Skin epidermis (tissue), 12 donors: Measurements from ENCODE around the gene RSU1.
A peak's percentile ranks its signal among the peaks of the same experiment; 100 is the strongest.
"Not testable (repeated sequence)": the region's sequence is repeated elsewhere in the genome, so short reads cannot be mapped to it uniquely, and the experiment has no call there.

Experiments
- H3K27ac ChIP-seq, 21 experiments: fragments of 200-600 bp; sonication (generic) in 11 of 21; one replicate each; pipeline ENCODE4 v1.5.0; 2020; ENCODE audit warnings: mild to moderate bottlenecking in 3 of 21, inconsistent platforms in 2 of 21, moderate library complexity in 2 of 21
- H3K4me3 ChIP-seq, 7 experiments: fragments of 200-600 bp; sonication (generic) in 2 of 7; one replicate each; pipeline ENCODE4 v1.5.0; 2020; ENCODE audit warnings: inconsistent platforms in 2 of 7, mild to moderate bottlenecking in 2 of 7, moderate library complexity in 1 of 7

RSU1 gene

DNA sequence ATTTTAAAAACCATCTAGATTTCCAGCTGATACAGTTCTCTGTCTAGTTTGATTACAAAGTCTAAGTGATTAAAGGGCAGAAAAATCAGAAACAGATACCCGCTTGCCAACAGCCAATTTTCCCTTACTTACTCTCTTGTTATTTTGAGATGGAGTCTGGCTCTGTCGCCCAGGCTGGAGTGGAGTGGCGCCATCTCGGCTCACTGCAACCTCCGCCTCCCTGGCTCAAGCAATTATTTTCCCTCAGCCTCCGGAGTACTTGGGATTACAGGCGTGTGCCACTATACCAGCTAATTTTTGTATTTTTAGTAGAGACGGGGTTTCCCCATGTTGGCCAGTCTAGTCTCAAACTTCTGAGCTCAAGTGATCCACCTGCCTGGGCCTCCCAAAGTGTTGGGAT, 10.2 kb upstream of the RSU1 start:
- H3K4me3 ChIP-seq, result not testable (repeated sequence)
- peak overlapping the region in 1 of 21 experiments; percentile 43 for H3K27ac ChIP-seq

DNA sequence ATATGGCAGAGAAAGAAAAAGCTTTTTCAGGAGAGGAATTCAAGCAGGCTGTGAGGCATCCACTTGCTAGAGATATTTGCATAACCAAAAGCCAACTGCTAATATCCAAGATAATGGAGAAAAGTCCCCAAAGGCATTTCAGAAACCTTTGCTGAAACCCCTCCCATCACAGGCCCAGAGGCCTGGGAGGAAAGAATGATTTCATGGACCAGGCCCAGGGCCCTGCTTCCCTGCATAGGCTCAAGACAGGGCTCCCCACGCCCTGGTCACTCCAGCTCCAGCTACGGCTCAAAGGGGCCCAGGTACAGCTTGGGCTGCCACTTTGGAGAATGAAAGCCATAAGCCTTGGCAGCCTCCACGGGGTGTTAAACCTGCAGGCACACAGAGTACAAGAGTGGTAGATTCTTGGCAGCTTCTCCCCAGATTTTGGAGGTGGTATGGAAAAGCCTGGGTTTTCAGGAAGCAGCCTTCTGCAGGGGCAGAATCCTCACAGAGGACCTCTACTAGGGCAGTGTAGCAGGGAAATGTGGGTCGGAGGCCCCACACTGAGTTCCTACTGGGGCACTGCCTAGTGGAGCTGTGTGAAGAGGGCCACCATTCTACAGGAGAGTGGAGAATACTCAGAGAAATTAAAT, 5.6 kb upstream of the RSU1 start:
- Histone ChIP-seq H3K4me3 (no peak overlapping the region), H3K27ac (no peak overlapping the region)

DNA sequence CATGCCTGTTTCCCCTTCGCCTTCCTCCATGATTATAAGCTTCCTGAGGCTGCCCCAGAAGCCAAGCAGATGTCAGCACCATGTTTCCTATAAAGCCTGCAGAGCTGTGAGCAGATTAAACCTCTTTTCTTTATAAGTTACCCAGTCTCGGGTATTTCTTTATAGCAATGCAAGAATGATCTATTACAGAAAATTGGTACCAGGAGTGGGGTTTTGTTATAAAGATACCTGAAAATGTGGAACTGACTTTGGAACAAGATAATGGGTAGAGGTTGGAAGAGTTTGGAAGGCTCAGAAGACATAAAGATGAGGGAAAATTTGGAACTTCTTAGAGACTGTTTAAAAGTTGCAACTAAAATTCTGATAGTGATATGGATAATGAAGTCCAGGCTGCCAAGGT, 4.8 kb upstream of the RSU1 start:
- Histone ChIP-seq H3K27ac (no peak overlapping the region), H3K4me3 (no peak overlapping the region)

DNA sequence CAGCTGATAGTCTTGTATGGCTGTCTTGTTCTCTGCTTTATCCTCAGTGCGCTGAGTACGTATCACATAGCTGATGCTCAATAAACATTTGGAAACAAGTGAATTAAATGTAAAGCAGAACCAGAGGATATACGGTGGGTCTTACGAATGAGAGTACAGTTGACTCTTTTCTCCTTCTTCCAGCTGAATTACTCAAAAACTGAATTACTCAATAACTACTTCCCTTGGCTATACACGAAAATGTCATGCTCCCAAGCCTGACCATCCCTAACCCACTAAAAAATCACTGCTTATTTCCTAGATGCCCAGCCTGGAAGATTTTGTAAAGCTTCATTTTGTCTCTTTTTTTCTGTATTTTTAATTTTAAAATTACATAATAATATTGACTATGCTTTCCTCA, 3.2 kb upstream of the RSU1 start:
- Histone ChIP-seq H3K27ac (no peak overlapping the region), H3K4me3 (no peak overlapping the region)

DNA sequence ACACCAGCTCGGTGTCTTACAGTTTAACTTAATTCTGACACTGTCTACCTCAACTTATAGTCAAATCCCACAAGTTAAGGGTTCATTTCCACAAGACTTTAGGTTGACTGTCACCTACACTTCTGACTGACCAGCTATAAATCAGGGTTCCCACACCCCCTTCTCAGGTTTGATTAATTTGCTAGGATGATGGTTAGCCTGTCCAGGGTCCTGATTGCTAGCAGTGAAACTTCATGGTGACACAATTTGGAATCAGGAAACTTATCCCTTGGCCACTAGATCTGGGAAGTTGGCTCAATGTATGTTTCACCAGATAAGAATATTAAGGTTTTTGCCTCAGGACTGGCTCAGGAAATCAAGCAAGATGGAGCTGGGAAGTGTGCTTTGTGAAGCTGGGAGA, 2.8 kb upstream of the RSU1 start:
- no peak overlapping the region for H3K4me3 ChIP-seq
- no peak overlapping the region for H3K27ac ChIP-seq

DNA sequence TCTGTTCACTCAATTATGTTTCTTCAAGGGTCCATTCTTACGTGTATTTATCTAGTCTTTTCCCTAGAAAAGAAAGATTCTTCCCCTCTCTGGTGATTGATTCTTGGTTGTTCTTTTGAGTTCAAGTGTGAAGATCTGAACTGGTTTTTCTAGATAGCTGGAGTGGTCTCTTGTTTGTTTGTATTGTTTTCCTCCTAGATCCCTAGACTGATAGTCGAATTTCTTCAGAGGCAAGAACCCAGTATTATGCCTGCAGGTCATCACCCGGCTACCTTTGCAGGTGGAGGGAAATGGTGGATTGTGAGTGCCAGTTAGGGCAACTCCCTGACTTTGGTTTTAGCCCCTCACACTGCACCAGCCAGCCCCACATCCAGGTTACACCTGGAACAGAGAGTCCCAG, 2.2 kb upstream of the RSU1 start:
- Histone ChIP-seq H3K4me3 (no peak overlapping the region), H3K27ac (peak overlapping the region in 1 of 21 experiments; percentile 87)

DNA sequence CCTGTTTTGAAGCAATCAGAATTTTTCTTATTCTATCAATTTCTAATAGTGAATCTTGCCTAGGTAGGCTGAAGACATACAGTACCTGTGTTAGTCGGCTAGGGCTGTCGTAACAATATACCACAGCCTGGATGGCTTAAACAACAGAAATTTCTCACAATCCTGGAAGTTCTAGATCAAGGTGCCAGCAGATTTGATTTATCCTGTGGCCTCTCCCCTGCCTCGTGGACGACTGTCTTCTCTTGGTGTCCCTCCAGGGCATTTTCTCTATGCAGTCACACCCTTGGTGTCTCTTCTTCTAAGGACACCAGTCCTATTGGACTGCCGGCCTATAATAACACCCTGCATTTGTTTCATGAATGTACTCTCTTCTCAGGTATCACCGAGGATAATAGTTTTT, 1.8 kb upstream of the RSU1 start:
- Histone ChIP-seq H3K27ac (peak overlapping the region in 1 of 21 experiments; percentile 87), H3K4me3 (no peak overlapping the region)

DNA sequence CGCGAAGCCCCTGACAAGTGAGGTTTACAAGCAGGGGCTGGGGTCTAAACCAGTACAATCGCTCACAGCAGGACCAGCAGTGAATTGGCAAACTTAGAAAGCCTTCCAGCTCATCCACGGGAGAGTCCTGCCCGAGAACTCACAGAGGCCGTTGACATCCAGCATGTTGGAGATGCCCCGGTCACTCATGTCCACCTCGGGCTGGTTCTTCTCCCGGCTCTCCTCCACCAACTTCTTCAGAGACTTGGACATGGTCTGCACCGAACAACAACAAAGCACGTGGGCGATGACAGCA, 447 bp downstream of the RSU1 start:
- H3K27ac ChIP-seq, result peak overlapping the region in 20 of 21 experiments; percentile 63 to 91 (median 81)
- peak overlapping the region; percentile 50 to 81 (median 69) for H3K4me3 ChIP-seq

DNA sequence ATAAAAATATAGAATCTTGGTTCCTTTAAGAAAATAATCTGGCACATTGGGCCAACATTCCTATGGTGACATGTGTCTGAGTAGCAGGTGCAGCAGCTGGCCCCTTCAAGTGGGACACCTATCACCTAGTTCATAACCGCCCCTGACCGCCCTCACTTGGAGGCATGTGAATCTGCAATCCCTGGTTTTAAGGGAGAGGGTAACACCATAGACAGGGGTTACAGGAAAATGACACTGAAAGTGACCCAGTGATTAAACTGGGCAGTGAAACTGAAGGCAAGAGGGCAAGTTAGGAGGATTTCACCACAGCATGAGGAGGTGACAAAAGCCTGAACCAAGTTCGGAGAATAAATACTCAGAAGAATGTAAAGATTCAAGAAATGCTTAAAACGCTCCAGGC, 1.1 kb downstream of the RSU1 start:
- peak overlapping the region in 5 of 7 experiments; percentile 52 to 81 (median 69) for H3K4me3 ChIP-seq
- H3K27ac ChIP-seq, result peak overlapping the region in 3 of 21 experiments; percentile 83 to 91 (median 84)

DNA sequence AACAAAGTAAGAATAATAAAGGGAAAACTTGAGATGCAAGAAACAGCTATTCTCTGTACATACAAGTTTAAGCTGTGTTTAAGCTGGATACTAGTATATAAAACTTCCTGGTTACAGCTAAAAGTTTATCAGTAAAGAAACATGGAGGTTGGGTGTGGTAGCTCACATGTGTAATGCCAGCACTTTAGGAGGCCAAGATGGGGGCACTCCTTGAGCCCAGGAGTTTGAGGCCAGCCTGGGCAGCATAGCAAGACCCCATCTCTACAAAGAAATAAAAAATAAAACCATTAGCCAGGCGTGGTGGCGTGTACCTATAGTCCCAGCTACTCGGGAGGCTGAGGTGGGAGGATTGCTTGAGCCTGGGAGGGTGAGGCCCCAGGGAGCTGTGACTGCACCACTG, 3.2 kb downstream of the RSU1 start:
- no peak overlapping the region for H3K27ac ChIP-seq
- no peak overlapping the region for H3K4me3 ChIP-seq

DNA sequence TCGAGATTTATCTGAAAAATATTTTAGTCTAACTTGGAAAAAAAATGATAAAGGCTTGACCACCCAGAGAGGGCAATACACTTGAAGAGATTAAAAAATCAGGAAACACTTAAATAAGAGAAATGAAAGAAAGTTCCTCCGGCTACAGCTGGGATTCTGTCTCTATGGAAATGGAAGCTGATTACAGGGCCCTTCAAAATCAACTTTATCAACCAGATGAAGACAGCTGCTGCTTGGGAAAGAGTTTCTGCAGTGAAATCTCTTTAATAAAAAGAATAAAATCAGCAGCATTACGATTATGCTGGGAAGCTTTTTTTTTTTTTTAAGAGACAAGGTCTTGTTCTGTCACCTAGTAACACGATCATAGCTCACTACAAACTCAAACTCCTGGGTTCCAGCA, 4.5 kb downstream of the RSU1 start:
- Histone ChIP-seq H3K27ac (no peak overlapping the region), H3K4me3 (no peak overlapping the region)

DNA sequence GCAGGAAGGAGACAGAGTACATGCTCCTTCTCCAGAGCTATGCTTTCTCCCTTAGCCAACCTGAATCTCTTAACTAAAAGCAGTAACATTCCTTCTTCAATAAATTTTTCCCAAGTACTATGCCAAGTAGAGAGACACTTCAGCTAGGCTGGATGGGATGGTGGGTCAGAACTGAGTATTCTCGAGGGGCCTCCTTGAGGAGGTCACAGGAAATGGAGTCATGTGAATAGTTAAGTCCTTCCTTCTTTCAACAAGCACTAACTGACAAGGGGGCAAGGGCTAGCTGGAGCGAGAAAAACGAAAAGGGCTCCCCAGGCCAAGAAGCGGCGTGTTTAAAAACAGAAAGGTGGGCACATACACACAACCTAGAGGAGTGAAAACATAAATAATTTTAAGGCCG, 5.5 kb downstream of the RSU1 start:
- no peak overlapping the region for H3K27ac ChIP-seq
- no peak overlapping the region for H3K4me3 ChIP-seq

DNA sequence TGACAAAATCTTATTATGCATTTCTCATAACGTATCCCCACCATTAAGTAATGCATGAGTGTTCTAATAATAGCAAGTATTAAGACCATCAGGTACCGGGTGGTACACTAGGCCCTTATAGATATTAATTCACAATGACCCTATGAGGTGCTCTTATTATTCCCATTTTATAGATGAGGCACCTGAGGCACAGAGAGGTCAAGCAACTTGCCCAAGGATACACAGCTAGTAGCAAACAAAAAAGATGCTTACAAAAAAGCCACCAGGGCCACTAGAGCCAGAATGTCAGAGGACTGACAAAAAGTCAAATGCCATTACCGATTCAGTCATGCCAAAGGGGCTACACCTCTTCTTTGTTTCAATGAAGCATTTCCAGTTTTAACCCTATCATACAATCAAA, 5.9 kb downstream of the RSU1 start:
- Histone ChIP-seq H3K27ac (no peak overlapping the region), H3K4me3 (no peak overlapping the region)

DNA sequence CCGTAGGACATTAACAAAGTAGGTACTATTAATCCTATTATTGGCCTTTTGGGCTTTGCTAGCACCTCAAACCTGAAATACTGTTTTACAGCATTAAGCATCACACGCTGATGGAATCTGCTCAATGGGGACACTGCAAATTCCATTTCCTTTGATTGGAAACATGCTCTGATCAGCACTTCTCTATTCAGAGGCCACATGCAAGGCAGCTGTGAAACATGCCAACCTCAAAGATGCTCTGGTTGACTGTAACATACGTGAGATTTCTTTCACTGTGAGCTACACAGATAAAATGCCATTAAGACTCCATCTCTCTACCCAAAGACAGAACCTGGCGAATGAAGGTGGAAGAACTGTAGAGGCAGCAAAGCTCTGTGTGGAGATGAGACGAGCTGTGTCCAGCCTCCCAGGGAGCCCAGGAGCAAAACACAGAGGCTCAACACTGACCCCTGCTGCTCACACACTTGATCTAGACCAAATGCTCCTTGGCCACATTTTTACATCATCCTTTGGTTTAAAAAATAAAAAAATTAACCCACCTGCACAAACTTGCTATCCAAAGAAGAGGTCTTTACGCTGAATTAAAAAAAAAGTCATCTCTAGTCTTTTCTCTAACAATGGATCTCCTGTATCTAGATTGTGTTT, 8.0 kb downstream of the RSU1 start:
- Histone ChIP-seq H3K4me3 (no peak overlapping the region), H3K27ac (no peak overlapping the region)

DNA sequence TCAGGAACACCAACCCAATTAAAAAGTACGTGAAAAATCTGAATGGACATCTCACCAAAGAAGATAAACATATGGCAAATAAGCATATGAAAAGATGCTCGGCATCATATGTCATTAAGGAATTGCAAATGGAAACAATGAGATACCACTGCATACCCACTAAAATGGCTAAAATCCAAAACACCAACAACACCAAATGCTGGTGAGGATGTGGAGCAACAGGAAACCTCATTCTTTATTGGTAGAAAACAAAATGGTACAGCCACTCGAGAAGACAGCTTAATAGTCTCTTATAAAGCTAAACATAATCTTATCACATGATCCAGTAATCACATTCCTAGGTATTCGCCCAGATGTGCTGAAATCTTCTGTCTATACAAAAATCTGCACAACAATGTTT, 13.1 kb downstream of the RSU1 start:
- no peak overlapping the region for H3K27ac ChIP-seq
- H3K4me3 ChIP-seq, result no peak overlapping the region

DNA sequence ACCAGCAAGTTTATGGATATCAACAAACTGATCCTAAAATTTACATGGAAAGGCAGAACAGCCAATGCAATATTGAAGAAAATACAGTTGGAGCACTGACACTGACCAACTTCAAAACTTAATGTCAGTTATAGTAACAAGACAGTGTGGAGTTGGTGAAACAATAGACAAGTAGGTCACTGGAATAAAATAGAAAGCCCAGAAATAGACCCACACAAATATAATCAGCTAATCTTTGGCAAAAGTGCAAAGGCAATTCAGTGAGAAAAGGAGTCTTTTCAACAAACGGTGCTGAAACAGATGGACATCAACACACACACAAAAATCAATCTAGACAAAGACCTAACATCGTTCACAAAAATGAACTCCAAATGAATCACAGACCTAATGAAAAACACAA, 13.8 kb downstream of the RSU1 start:
- Histone ChIP-seq H3K4me3 (no peak overlapping the region), H3K27ac (no peak overlapping the region)

DNA sequence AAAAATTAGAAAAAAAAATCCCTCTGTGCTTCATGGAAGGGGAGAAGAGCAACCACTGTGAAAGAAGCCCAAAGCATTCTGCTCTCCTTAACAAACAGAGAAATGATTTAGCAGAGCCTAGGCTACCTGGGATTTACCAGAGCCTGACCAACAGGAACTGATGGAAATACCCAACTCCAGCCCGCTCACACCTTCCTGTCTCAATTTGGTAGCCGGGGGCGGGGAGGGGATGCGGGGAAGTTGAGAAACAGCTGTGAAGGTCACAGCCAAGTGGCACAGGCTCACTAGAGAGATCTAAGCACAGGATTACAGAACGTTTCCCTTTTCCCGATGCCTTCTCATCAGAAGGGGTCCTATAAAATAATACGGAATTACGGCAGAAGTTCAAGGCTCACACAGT, 17.6 kb downstream of the RSU1 start:
- Histone ChIP-seq H3K27ac (no peak overlapping the region), H3K4me3 (no peak overlapping the region)

DNA sequence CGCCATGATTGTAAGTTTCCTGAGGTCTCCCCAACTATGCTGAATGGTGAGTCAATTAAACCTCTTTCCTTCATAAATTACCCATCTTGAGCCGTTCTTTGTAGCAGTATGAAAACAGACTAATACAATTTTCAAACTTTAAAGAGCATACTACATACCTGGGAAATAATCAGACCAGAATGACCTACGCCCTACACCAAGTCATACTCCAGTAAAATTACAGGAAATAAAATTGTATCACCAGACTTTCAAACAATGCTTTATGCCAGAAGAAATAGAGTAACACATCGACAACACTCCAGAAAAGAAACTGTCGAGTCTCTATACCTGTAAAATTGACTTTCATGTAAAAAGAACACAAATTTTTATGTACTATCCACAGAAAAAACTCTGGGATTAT, 18.7 kb downstream of the RSU1 start:
- no peak overlapping the region for H3K27ac ChIP-seq
- H3K4me3 ChIP-seq, result no peak overlapping the region

DNA sequence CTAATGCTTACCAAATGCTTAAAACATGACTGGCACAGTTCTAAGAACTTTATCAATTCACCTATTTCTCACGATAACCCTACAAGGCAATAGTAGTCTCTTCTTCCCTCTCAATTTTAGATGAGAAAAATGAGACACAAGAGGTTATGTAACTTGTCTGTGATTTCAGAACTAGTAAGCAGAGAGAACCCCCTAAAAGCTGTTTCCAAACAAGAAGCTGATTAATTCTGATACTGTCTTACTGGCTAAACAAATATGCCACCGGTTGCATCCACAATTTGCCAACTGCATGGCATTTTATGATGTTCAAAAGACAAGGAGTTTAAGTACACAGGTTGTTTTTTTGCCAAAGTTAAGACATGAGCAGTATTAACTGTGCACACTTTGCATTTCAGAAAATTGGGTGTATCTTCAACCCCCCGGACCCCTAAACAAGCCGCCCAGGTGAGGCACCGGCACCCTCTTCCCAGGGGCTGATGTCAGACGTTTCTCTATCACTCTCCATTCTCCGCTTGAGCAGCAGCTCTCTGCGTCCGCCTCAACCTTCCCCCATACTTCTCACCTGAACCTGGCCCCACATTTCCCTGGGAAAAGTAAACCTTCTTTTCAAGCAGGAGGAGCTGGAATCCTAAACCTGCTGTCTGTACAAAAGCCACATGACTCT, 21.7 kb downstream of the RSU1 start:
- no peak overlapping the region for H3K4me3 ChIP-seq
- no peak overlapping the region for H3K27ac ChIP-seq

DNA sequence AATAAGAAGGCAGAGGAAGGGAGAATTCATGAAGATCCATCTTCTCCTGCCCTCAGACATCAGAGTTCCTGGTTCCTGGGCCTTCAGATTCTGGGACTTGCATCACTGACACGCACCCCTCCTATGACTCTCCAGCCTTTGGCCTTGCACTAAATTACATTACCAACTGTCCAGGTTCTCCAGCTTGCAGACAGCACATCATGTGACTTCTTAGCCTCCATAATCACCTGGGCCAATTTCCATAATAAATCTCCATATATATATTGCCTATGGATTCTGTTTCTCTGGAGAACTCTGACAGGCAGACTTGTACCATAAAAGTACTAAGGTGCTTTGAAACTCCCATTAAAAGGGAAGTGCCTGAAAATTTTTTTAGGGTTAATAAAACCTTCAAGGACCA, 23.2 kb downstream of the RSU1 start:
- Histone ChIP-seq H3K4me3 (no peak overlapping the region), H3K27ac (no peak overlapping the region)

DNA sequence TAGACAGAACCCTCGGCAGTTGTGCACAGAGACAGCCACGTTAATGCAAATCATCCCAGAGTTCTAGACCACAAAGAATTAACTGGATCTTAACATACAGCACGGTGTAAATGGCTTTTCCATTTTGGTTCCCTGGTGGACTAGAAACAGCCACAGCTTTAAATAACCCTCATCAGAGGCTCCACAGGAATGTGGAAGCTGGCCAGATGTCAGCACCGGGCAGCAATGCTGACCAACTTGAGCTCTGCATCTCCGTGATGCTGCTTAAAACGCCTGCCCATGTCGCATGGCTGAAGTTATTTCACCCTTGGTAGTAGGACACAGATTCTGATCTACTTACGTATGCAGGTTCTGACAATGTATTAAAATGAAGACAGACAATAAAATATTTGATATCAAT, 24.5 kb downstream of the RSU1 start:
- Histone ChIP-seq H3K4me3 (no peak overlapping the region), H3K27ac (no peak overlapping the region)

DNA sequence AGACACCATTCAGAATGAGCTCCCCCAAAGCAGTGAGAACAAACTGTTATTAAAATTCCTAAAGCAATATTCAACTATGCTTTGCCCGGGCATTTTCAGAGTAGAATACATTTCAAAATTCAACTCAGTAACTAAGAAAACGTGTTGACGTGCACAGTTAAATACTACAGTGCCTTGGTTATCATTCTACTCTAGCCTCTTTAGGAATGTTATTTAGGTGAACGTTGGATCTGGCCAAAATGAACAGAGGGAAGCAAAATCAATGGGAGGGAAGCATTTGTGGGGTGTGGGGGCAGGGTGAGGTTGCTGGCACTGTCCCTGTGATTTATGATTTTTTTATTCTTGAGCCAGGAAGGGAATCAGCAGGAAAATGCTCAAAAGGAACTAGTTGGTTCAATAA, 27.5 kb downstream of the RSU1 start:
- Histone ChIP-seq H3K4me3 (no peak overlapping the region), H3K27ac (no peak overlapping the region)
